IPS-NIHi7 (cell line): ENCODE data around the gene TOM1L2.

Experiments
- DNase-seq: peaks from one replicate; pipeline ENCODE4 v3.0.0; 2012; ENCODE audit warnings: mixed read lengths; ENCODE audit errors: extremely low spot score

Gene TOM1L2

DNA sequence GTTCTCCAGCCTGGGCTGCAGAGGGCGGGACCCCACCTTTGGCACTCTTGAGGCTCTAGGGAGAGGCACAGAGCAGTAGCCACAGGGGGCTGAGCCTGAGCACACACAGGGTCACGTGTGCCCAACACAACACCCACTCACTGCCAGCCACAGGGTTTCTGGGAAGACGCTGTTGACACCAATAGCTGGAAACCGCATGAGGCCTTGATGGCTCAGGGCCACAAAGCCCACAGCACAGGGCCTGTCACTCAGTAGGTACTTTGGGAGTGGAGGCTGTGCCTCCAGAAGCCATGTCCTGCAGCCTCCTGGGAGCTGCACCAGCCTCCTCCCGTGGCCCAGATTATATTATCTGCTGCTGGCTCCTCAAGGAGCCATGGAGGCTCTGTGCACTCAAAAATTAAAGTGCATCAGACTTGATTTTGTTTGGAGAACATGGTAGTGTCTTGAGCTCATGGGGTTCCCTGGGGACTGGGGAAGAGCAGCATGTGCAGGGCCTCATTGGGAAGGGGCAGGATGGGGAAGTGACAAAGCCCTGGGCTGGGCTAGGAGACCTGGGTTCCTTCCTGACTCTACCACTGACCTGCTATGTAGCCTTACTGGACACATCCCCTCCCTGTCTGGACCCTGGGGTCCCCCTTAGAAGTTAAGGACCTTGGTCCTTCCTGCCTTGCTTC, 122.9 kb downstream of the TOM1L2 start:
- DNase-seq, result no peak

GRCh38 chr17:17848311-17849082, 123.7 kb downstream of the TOM1L2 start:
- no peak for DNase-seq

- no peak for DNase-seq
Measured at GRCh38 chr17:17847726-17848125, 124.5 kb downstream of the TOM1L2 start.

DNA sequence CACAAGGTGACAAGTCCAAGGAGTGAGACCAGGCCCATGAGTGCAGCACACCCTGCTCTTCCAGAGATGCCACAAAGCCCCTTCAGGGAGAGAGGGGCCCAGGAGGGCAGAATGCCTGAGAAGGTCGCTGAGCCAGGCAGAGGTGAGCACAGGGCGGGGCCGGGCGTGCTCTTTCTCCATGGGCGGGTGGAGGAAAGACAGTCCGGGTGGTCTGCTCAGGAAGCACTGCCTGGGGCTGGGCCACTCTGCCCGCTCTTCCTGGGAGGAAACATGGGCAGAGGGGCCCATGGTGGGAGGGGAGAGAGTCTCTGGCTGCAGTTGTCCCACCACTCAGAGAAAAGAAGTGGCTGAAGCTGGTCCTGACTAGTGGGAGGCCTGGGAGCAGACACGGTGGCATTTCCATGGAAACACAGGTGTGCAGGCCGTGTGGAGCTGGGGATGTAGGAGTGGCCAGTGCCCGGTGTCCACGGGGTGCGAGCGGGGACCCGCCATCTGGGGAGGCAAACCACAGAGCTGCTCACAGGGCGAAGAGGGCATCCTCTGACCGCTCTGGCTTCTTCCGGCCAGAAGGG, 125.0 kb downstream of the TOM1L2 start:
- no peak for DNase-seq

DNA sequence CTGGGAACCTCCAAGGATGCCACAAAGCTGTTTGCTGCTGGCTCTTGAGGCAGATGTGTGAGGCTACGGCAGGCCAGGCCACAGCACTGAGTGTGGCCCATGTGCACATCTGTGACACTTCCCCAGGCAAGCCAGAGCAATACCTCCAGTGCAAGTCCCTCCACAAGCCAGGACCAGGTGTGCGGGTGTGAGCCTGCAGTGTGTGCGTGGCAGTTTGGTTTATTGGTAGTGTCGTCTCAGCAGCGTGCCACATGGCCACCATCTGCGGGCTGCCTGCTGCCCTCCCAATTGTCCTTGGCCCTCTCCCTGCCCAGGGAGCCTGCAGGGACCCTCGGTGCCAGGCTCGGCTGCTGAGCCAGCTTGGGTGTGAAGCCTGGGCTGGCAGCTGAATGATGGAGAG, 125.6 kb downstream of the TOM1L2 start:
- DNase-seq, result no peak

GRCh38 chr17:17846003-17846402, 126.2 kb downstream of the TOM1L2 start:
- no peak for DNase-seq

GRCh38 chr17:17845046-17845775, 127.0 kb downstream of the TOM1L2 start:
- no peak for DNase-seq

DNA sequence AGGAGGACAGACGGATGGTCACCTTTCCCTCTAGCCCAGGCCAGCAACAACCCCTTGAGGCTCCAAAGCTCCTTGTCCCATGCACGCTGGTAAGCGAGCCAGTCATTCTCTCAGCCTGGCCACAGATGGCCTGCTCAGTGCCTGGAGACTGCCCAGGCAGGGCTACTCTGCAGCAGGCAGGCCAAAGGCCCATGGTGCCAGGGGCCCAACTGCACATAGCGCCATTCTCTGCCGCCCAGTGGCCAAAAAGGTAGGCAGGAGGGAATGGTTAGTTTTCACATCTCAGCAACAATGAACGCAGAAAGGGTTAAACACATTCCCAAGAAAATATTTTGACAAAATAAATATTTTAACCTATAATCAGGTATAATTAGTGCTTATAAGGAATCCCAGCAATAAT, 127.7 kb downstream of the TOM1L2 start:
- no peak for DNase-seq

DNA sequence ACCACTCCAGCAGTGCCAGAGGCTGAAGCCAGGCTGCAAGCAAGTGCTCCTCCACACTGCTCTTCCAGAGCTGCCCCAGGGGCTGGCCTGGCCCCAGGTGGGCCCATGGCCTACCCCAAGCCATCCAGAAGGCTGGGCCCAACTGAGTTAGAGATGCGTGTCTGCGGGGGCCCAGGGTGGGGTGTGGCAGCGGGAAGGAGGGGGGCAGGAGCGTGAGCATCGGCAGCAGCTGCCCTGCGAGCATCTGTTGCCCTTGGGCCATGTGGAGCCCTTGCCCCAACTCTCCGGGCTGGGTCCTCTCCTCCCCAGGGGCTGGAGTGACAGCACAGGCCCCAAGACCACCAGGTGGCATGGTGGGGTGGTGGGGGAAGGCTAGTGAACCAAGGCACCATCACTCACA, 128.1 kb downstream of the TOM1L2 start:
- no peak for DNase-seq

GRCh38 chr17:17843096-17843495, 129.1 kb downstream of the TOM1L2 start:
- no peak for DNase-seq

GRCh38 chr17:17842111-17842876, 129.9 kb downstream of the TOM1L2 start:
- DNase-seq, result no peak

GRCh38 chr17:17841601-17842025, 130.6 kb downstream of the TOM1L2 start:
- no peak for DNase-seq

DNA sequence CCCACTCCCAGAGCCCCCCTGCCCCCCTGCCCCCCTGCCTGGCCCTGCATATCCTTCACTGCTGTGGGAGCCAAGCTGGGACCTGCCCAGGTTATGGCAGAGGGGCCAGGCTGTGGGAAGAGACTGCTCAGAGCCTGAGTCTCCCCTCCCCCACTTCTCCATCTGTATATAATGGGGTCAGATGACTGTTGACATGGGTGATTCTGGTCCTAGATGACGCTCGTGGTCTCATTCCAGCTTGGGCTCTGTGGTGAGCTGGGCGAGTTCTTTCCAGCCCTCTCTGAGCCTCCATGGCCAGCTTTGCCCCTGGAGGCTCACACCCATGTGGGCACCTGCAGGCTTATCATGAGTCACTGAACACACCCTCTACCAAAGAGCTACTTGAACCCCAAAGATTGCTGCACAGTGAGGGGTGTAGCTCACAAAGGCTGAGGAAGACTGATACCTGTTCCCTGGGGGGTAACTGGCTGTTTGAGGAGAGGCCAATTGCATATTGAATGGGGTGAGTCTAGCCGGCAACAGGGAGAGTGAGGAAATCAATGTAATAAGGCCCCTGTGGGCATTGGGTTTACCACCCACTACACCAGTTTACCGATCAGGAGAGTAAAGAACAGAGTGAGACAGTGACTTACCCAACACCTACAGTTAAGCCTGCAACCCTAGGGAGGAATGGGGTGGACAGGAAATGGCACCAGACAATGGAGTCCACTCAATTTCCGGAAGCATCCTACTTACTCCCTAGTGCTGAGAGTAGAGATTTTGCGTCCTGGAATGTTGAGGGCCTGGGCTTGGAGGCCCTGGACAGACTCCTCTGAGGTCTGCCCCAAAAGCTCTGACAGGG, 131.2 kb downstream of the TOM1L2 start:
- DNase-seq, result no peak

- peak; percentile 94 for DNase-seq
Measured at GRCh38 chr17:17839791-17840707, 132.2 kb downstream of the TOM1L2 start.

DNA sequence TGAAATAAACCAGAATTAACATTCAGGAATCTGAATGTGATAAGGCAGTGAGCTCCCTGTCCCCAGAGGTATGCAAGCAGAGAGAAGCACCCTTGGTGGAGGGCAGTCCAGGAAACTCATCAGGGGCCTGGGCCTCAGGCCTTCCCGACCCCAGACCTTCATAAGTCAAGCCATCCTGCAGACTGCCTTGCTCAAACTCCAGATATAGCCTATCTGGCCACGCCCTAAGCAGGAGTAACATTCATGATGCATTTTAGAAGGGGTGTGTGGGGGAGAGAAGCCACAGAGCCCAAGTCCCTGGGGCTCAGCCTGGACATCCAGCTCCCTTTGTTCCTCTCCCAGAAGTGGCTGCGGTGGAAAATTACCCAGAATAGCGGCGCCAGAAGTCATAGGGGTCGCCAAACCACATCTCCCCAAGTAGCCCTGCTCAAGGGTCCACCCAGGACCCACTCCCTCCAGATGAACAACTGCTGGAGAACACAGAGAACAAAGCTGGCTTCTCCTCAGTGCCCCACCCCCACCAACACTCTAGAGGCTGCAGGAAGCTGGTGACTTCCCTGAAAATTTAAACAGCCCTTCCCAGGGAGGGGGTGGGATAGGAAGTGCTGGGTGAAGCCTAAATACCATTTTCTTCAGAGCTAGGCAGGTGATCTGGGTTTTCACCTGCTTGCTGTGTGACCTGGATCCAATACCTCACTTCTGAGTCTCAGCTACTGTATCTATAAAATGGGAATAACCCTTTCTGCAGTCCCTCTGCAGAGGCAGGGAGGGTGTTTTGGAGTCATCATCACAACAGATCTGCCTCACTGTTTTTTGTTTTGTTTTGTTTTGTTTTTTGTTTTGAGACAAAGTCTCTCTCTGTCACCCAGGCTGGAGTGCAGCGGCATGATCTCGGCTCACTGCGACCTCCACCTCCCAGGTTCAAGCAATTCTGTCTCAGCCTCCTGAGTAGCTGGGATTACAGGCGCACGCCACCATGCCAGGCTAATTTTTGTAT, 133.9 kb downstream of the TOM1L2 start:
- DNase-seq, result peak; percentile 52

- no peak for DNase-seq
Measured at GRCh38 chr17:17837380-17837821, 134.8 kb downstream of the TOM1L2 start.

DNA sequence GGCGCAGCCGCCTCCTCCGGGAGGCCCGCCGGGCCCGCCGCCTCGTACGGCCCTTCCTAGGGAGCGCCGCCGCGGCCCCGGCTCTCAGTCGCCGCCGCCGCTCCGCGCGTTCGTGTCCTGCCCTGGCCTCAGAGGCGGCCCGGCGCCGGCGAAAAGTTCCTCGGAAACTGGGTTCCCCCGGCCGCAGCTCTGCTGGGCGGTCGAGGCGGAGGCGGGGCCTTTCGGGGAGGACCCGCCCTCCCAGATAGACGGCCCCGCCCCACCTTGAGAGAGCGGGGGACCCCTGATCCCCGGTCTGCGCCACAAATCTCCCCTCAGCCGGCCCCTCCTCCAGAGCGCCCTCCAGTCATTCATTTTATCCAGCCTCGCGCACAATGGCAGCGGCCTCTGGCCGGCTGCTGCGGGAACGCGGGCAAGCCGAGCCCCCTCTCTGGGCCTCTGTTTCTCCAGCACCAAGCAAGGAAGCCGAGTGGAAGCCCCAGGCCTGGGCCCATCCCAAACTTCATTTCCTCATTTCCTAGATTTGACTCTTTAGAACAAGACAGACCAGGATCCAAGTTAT, 135.3 kb downstream of the TOM1L2 start, which contains the start of gene SREBF1:
Gene SREBF1 (minus strand): TSS at position 169 of the 562 bp plus-strand sequence. CDS start 169 bp downstream, outside the sequence.
- peak; percentile 79 for DNase-seq
